GM19372 (cell line): ENCODE data around the gene CPNE6.

Experiments
- ATAC-seq: cut with Tn5 transposase; IDR thresholded peaks from one replicate; pipeline ENCODE4 v1.9.1; 2021; ENCODE audit warnings: mild to moderate bottlenecking, low read depth, moderate library complexity; ENCODE audit not compliant: unreplicated experiment

CPNE6 gene

DNA sequence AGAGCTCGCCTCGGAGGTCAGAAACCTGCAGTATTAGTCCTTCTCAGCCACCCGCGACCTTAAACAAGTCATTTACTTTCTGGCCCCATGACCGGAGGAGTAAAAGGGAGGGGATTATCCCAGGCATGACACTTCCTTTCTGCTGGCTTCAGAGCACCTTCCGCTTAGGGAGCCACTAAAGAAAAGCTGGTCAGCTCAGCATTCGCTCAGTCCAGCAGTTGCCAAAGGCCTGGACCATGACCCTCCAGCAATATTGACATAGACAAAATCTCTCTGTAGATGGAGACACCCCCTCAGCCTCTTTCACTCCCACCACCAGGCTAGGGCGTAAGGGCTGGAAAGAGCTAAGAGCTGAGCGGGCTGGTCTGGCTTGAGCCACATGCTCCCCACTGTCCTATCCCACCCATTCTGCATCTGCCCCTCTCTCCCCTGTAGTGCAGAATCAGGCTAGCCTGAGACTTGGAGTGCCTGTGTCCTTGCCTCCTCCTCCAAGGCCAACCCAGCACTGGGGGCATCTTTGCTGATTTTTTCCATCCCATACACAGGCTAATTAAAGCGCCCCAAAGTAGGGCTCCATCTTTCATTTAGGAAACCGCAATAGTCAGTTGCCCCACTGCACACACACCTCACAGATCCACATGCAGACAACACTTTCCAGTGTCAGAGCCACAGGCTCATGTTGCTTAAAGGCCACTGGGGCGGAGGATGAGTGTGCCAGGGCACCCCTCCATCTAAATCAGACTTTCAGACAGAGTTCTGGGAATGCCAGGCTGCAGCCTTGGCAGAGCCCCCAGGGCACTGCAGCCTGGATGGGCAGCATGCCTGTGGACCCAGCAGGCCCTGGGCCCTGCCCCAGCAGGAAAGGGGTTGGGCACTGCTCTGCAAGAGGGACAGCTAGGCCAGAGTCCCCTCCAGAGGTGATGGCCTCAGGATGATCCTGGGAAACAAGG, 4.0 kb upstream of the CPNE6 start:
- no peak for ATAC-seq

- no peak for ATAC-seq
Measured at GRCh38 chr14:24068711-24069410, 2.5 kb upstream of the CPNE6 start.

DNA sequence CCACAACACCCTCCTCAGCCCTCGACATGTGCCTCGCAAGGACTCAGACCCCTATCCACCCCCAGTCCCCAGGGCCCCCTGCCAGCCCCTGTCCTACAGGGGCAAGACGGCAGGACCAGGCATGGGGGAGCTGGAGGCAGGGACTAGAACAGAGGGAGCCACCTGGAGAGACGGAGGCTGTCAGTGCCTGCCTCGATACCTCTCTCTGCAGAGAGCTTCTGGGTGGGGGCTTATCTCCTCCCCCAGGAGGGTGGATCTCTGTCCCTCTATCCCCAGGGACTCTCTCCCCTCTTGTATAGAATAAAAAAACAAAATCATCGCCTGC, 2.0 kb upstream of the CPNE6 start:
- ATAC-seq, result no peak

DNA sequence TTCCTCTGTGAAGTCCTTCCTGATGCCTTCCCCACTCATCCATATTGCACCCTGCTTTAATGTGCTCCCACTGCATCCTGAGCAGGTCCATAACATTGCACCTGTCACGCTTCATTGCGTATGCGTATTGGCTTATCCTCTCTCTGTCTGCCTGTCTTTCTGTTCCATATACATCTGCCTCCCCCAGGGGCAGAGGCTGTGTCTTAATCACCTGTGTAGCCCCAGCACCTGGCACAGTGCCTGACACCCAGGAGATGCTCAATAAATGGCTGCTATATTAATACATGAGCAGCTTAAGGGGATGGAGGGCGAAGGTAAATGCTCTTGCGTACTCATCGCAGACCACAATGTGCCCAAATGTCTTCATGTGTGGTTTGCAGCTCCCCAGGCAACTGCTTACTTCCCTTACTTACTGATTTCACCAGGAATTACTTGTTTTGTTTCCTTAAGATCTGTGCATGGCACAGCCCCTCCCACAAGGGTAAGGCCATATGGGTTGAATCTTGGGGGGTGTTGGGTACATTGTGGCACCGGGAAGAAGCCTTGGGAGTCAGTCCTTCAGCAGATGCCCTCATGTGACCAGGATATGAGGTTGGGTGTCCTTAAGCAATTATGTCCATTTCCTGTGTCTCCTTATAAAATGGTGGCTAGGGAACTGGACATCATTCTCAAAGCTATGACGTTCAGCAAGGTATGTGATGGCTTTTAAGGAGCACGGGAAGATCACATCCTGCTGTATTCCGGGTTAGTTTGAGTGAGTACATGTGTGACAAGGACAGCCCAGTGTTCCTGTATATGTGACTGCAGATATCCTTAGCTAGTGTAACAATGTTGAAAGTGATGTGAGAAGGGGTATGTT, 848 bp upstream of the CPNE6 start:
- ATAC-seq, result no peak

- ATAC-seq, result no peak
Measured at GRCh38 chr14:24071836-24072430, 571 bp downstream of the CPNE6 start.

DNA sequence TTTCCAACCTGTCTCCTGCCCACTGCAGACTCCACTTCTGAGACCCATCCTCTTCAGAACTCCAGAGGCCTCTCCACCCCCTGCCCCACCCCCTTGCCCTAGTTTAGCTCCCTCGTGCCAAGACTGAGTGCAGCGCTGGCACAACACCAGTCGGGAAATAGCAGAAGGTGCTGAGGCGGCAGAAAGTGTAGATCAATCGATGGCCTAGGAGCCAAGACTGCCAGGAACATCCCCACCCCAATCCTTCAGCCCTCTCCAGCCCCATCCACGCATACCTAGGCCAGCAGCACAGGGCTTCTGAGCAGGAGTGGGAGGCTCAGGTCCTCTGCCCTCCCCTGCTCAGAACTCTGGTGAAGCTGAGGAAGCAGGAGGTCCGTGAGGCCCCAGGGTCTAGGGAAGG, 1.1 kb downstream of the CPNE6 start:
- ATAC-seq, result no peak

- no peak for ATAC-seq
Measured at GRCh38 chr14:24072881-24073877, 1.8 kb downstream of the CPNE6 start.

- no peak for ATAC-seq
Measured at GRCh38 chr14:24074625-24075484, 3.5 kb downstream of the CPNE6 start.

DNA sequence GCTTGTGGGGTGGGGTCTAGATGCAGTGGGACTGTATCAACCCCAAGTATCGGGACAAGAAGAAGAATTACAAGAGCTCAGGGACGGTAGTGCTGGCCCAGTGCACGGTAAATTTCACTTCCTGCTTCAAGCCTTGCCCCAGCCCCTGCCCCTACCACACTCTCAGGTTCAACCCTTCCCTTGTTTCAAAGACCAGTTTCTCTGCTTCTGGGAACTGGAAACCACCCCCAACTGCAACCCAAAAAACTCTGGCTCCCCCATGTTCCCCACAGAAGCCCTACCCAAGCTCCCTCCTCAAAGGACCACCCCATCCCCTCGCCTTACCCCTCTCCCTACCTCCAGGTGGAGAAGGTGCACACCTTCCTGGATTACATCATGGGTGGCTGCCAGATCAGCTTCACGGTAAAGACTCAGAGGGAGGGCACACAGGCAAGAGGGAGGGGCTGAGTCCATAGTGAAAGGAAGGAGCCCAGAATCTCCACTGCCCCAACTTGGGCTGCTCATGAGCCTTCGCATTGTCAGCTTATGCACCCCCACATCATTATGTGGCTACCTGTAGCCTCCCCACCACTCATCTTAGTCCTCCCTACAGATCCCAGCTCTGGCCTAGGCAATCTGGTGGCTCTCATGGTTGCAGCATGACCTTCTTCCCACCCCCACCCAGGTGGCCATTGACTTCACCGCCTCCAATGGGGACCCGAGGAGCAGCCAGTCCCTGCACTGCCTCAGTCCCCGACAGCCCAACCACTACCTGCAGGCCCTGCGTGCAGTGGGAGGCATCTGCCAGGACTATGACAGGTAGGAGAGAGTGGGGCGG, 4.3 kb downstream of the CPNE6 start:
- no peak for ATAC-seq

DNA sequence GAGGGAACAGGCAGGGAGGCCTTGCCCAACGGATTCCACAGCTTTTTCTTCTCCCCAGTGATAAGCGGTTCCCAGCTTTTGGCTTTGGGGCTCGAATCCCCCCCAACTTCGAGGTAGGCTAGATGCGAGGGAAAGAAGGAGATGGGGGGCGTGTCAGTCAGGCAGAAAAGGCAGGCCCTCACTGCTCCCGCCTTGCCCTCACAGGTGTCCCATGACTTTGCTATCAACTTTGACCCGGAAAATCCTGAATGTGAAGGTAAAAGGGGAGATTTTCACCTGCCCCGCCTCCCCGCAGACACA, 4.9 kb downstream of the CPNE6 start:
- ATAC-seq, result no peak

GRCh38 chr14:24077086-24077485, 5.7 kb downstream of the CPNE6 start:
- no peak for ATAC-seq

- ATAC-seq, result no peak
Measured at GRCh38 chr14:24078146-24078545, 6.8 kb downstream of the CPNE6 start.

- no peak for ATAC-seq
Measured at GRCh38 chr14:24079491-24080141, 8.3 kb downstream of the CPNE6 start.

GRCh38 chr14:24080142-24080530, 8.8 kb downstream of the CPNE6 start:
- ATAC-seq, result no peak

- peak; percentile 86 for ATAC-seq
Measured at GRCh38 chr14:24080888-24081738, 9.8 kb downstream of the CPNE6 start.

GRCh38 chr14:24081739-24082211, 10.4 kb downstream of the CPNE6 start:
- ATAC-seq, result no peak
